ENCODE data around the gene LRRC4B.
A peak's percentile ranks its signal among the peaks of the same experiment; 100 is the strongest.

LRRC4B gene

DNA sequence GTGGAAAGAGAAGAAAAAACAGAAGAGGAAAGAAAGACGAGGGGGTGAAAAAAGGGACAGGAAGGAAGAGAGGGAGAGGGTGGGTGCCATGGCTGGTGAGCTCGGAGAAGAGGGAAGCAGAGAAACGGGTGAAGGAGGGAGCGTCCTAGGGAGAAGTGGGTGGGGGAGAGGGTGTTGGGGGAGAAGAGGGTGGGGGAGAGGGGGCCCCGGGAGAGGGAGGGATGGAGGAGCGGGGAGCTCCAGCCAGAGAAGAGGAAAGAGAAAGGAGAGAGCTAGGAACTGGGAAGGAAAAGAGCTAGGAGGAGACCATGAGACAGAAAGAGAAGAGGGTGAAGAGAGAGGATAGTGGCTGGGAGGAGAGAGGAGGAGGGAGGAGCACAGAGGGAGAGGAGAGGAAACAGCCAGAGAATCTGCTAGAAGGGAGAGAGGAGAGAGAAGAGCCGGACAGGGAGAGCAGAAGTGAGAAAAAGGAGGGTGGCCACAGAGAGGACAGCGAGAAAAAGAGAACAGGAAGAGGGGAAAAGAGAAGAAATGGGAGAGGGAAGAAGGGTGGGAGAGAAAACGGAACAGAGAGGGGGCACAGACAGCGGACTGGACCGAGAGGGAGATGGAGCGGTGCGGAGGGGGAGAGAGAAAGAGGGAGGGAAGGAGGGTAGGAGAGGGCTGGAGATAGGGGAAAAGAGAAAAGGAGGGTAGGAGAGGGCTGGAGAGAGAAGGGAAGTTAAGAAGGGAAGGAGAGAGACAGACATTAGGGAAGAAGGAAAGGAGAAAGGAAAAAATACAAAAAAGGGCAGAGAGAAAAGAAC lies 79.6 kb downstream of the LRRC4B start:
- no peak overlapping the region for H3K27ac ChIP-seq
- TF ChIP-seq, protein P1, sequence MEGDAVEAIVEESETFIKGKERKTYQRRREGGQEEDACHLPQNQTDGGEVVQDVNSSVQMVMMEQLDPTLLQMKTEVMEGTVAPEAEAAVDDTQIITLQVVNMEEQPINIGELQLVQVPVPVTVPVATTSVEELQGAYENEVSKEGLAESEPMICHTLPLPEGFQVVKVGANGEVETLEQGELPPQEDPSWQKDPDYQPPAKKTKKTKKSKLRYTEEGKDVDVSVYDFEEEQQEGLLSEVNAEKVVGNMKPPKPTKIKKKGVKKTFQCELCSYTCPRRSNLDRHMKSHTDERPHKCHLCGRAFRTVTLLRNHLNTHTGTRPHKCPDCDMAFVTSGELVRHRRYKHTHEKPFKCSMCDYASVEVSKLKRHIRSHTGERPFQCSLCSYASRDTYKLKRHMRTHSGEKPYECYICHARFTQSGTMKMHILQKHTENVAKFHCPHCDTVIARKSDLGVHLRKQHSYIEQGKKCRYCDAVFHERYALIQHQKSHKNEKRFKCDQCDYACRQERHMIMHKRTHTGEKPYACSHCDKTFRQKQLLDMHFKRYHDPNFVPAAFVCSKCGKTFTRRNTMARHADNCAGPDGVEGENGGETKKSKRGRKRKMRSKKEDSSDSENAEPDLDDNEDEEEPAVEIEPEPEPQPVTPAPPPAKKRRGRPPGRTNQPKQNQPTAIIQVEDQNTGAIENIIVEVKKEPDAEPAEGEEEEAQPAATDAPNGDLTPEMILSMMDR (conservative IDR thresholded peaks at IDR 0.05), result no peak

DNA sequence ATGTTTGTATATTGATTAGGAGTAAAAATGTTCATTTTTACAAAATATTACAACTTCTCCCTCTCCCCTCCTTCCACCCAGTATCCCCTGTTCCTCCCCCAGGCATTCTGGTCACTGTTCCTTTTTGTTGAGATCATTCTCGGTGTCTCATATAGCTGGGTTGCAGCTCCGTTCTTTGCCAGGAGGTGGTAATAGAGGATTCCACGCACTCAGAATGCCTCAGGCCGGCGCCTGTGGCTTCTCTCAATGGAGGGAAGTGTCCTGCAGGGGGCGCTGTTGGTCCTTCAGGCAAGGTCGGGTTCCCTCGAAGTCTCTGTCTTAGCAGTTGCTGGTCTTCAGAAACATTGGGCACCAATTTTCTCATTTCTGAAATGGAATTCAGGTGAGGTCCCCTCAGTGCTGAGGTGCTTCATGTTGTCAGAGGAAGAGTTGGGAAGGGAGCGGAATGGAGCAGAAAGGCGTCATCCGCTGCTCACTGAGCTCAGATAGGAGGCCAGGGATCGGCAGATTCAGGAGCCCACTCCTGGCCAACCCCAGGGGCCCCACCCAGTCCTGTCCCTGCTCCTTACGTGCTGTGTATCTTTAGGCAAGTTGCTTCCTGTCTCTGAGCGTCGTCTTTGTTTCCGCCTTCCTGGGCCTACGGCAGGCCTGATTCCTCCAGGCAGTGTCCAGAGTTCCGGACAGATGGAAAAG lies 81.3 kb downstream of the LRRC4B start:
- H3K27ac ChIP-seq, result no peak overlapping the region
- TF ChIP-seq, protein P1 (conservative IDR thresholded peaks at IDR 0.05), result peak; percentile 64

DNA sequence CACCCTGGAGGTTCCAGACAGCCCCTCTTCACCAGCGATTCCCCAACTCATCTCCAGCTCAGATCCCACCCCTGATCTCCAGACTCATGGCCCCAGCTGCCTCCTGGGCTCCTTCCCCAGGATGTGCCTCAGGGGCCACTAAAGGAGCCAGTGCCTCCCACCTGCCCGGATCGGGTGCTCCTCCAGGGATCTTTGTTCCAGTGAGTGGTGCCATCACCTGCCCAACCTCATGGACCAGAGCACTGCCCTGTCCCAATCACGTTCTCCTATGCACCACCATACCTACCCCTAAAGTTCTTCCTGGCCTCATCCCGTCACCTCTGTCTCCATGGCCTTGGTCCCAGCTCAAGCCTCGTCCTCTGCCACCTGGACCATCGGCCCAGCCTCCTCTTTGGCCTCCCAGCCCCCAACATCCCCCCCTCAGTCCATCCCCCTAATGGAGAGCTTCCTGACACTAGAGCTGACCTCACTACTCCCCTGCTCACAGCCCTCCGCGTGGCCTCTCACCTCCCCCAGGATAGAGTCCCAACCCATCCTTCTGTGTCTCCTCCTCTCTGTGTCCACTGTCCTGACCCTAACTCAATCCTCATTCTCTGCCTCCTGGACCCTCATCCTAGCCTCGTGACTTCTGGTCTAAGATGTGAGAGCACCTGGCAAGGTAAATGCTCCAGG lies 82.8 kb downstream of the LRRC4B start:
- H3K27ac ChIP-seq, result no peak overlapping the region
- TF ChIP-seq, protein P1 (conservative IDR thresholded peaks at IDR 0.05), result no peak

DNA sequence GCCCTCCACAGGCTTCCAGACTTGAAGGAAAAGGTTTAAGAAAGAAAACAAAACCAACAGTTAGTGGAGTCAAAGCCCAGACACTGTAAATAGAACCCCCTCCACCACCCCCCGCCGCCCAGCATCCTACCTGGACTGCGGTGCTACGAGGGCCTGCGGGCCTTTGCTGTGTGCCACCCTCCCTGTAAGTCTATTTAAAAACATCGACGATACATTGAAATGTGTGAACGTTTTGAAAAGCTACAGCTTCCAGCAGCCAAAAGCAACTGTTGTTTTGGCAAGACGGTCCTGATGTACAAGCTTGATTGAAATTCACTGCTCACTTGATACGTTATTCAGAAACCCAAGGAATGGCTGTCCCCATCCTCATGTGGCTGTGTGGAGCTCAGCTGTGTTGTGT lies 85.3 kb downstream of the LRRC4B start:
- TF ChIP-seq, protein P1 (conservative IDR thresholded peaks at IDR 0.05), result no peak
- H3K27ac ChIP-seq, result no peak overlapping the region

DNA sequence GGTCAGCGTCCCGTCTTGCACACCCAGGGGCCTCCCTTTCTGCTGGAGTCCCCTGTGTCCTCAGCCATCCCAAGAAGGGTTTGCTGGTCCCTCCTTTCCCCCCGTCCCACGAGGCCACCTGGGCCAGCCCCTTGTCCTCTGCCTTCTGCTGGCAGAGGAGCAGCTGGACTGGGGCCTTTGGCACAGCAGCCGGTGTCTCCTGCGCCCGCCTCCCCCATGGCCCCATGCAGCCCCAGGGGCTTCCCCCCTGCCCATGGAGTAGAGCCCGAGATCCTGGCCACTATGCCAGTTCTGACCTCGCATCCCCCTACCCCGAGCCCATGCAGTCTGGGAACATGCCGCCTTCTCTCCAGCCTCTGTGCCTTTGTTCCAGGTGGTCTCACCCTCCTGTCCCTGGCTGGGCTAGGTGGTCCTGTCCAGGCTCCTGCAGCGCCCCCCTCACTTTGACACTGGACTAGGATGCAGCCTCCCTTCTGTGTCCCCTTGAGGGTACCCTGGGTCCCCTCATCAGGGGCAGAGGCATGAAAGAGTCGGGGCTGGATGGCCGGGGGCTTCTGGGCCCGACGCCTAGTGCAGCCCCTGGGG lies 85.9 kb downstream of the LRRC4B start:
- H3K27ac ChIP-seq, result no peak overlapping the region
- TF ChIP-seq, protein P1 (conservative IDR thresholded peaks at IDR 0.05), result no peak

DNA sequence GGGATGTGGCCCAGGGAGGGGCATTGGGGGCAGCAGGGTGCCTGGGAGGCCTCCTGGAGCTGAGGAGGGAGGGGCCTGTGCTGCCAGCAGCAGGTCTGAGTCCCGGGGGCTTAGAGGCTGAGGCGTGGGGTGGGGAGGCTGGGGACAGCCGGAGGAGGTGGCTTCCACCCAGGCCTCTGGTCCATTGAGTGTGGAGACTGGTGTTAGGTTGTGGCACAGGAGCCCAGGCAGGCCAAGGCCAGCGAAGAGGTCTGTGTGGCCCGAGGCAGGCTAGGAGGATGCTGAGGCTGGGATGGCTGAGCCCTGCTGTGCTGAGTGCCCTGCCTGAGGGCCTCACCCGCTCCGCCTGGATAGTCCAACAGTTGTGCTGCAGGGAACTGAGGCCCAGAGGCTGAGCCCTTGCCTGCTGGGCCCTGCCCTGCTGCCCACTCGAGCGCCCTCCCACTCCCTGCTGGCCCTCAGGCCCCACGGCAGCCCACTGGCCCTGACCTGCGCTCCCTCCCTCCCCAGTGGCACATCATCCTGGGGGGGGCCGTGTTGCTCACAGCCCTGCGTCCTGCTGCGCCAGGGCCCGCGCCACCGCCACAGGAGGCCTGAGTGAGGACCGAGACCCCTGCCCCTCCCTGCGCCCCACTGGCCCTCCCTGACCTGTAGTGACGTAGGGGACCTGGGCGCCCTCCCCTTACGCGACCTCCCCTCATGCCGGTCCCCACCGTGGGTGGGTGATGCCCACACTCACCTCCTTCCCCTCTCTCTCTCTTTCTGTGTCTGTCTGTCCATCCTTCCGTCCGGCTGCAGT lies 86.7 kb downstream of the LRRC4B start:
- H3K27ac ChIP-seq, result no peak overlapping the region

More for the DNA sequence above, 86.7 kb downstream of the LRRC4B start:
- TF ChIP-seq, protein P1 (conservative IDR thresholded peaks at IDR 0.05), result no peak
